ENCODE data around the gene RASAL2. TPM values are rescaled to one million over a fixed set of nuclear protein-coding genes. Genes with fewer than 3 reads are reported as not detected.
"Not testable (repeated sequence)": the region's sequence is repeated elsewhere in the genome, so short reads cannot be mapped to it uniquely, and the experiment has no call there.

Gene RASAL2
- total RNA-seq, 1 experiment from 2014 or later, result 5.3 TPM

DNA sequence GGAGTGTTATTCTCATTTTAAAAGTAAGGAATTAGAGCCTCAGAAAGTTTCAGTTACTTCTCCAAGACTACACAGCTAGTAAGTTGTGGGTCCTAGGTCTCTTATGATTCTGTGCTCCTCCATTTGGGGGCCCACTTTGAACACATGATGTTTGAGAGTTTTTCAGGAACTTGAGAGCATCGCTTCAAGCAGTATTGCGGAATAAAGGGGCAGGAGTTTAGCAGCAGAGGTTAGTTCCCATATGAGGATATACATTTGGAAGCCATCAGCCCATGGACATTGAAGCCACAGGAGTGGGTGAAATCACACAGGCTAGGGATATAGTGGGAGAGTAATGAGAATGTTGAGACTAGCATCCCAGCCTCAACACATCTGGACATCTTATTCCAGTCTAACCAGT is 143.2 kb downstream of the RASAL2 start:
- no peak for DNase-seq (ENCODE audit: low spot score)

DNA sequence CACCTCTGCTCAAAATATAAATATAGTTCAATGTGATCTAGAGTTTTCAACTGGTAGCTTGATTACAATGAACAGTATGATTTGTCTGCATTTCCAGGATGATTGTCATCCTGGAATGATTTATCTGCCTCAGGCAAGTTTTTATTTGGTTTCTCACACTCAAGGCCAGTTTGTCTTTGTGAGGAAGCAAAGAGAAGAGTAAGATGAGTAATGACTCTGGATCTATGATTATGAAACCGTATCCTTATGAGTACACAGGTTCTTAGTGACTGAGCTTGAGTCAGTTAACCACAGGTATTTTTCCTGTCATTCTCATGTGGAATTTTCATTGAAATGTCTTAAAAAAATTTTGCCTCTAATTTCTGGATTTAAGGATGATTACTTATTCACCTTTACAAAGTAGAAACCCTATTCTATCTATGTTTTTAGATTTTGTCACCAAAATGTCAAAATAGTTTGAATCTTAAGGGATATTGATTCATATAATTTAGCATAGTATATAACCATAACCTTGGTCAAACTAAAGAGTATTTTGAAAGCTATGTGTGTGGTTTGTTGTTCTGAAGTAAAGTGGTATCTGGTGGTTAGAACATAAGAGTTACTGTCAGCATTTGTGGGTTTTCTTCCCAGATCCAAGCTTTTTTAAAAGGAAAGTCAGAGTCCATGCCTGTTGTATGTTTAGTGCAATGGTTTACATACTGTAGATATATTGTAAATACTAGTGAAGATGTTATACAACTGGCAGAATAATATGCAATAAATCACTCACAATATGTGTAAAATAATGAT is 145.0 kb downstream of the RASAL2 start:
- DNase-seq (ENCODE audit: low spot score), result peak; percentile 92

DNA sequence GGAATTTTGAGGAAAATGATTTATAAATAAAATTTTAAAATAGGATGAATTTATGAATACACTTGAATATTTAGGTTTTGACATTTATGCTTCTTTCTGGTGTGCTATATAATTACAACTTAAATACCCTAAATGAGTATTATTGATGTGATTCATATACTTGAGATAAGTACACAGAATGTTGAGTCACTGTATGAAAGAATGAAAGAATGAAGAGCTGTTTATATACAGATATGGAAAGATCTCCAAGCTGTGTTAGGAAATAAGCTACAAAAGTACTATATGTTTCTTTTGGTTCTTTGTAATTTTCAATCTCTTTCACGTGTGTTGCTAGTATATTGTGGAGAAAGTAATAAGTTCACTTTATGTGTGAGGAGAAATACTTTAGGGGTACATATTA is 147.2 kb downstream of the RASAL2 start:
- DNase-seq (ENCODE audit: low spot score), result no peak

DNA sequence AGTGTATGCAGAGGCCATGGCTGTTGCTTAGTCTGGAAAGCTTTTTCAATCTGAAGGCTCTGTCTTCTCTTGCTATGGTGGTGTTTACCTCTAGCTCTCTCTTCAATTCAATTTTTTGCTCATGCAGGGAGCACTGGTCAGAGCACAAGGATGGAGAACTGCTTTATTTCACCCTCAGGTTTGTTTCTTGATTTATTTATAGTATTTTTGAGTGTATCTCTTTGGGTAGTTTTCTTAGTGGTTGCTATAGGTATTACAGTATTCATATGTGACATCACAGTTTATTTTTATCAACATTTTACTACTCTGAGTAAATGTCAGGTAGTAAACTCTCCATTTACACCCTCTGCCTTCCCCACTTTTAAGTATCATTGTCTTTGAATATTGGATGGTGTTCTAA is 147.9 kb downstream of the RASAL2 start:
- DNase-seq (ENCODE audit: low spot score), result no peak

DNA sequence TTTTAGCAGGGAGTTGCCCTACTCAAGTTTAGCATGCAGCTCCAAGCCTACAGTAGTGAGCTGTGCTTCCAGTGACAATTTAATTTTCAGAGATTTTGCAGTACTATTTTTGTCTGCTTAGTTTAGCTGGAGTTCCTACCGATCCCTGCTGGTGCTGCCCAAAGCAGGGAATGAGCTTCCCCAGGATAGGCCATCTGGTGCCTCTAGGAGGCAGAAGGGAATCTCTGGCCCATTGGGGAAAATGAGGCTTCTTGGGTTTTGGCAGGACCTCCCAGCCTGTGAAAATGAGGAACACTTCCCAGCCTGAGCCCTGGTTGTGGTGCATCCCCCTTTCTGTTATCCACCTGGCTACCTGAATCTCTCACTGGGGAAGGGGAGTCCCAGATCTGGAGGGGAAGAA is 149.2 kb downstream of the RASAL2 start:
- DNase-seq (ENCODE audit: low spot score), result no peak

DNA sequence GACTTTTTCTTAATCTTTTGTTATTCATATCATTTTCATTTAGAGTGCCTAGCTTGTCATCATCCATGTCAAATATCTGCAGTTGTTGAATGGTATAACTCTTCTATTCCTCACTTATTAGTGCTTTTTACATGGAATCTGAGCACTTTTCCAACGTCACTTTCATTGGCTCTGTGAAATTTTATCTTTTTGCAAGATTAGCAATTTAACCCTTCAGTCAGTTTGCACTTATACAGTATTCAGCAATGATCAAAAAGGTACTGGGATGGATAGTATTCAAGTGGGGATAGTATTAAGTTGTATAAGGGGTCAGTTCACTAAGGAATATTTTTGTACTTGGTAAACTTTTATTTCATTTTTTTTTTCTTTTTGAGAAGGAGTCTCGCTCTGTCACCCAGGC is 150.0 kb downstream of the RASAL2 start:
- no peak for DNase-seq (ENCODE audit: low spot score)

DNA sequence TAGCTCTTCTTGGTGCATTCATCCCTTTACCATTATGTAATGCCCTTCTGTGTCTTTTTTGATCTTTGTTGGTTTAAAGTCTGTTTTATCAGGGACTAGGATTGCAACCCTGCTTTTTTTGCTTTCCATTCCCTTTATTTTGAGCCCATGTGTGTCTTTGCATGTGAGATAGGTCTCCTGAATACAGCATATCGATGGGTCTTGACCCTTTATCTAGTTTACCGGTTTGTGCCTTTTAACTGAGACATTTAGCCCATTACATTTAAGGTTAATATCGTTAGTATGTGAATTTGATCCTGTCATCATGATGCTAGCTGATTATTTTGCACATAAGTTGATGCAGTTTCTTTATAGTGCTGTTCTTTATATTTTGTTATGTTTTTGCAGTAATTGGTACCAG is 154.4 kb downstream of the RASAL2 start:
- not testable (repeated sequence) for DNase-seq (ENCODE audit: low spot score)

DNA sequence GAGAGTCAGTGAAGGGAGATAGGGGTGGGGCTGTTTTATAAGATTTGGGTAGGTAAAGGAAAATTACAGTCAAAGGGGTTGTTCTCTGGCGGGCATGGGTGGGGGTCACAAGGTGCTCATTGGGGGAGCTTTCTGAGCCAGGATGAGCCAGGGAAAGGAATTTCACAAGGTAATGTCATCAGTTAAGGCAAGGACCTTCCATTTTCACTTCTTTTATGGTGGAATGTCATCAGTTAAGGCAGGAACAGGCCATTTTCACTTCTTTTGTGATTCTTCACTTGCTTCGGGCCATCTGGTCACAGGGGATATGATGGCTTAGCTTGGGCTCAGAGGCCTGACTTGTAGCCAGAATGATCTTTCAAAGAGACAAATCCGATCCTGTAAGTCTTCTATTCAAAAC is 159.7 kb downstream of the RASAL2 start:
- DNase-seq (ENCODE audit: low spot score), result not testable (repeated sequence)

DNA sequence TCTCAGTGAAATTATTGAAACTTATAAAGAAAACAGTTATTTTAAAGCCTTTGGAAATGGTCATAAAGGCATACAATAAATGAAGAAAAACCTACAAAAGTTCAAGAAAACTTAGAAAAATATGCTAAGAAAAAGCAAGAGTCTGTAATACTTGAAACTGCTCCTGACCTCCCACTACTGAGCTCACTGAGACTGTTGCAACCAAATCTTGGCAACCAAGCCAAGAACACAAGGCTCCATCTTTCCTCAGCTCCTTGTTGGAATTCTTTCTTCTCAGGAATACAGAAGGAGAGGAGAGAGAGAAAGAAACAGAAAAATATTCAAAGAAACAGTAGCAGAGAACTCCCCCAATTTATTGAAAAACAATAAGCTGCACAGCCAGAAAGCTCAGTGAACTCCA is 160.5 kb downstream of the RASAL2 start:
- no peak for DNase-seq (ENCODE audit: low spot score)

DNA sequence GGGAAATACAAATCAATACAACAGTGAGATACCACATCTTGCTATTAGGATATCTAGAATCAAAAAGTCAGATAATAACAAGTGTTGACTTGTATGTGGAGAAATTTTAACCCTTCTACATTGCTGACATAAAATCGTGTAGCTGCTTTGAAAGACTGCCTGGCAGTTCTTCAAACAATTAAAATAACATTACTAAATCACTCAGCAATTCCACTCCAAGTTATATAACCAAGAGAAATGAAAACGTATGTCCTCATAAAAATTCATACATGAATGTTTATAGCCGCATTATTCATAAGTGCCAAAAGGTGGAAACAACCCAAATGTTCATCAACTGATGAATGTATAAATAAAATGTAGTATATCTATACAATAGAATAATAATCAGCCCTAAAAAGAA is 164.6 kb downstream of the RASAL2 start:
- no peak for DNase-seq (ENCODE audit: low spot score)

DNA sequence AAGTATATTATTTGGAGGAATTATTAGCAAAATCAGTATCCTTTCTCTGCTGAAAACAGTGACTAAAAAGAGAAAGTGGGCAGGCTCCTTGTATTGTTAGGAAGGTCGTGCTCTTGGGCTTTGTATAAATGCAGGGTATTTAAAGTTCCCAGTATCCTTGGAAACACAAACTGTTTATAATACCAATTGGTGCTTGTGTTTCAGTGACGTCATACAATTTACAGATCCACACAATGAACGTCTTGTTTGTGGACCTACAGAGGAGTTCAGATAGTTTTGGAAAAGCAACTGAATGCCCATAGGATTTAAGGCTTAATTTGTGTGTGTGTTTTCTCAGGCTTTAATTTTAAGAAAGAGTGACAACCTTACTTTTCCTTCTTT is 168.2 kb downstream of the RASAL2 start:
- peak; percentile 65 for DNase-seq (ENCODE audit: low spot score)

DNA sequence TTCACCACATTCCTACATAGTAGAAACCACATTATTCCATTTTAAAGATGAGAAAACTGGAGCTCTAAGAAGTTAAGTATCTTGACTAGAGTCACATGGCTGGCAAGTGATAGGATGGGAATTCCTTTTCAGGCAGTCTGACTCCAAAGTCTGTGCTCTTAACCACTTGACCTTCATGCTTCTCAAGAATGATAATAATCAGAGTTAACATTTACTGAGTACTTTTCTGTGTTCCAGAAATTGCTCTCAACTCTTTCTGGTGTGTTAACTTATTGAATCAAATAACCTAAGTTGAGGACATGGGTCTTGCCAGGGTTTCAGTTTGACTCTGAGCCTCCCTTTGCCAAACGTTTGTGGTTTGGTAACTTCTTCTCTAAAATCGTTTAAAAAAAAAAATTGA is 169.4 kb downstream of the RASAL2 start:
- DNase-seq (ENCODE audit: low spot score), result no peak

DNA sequence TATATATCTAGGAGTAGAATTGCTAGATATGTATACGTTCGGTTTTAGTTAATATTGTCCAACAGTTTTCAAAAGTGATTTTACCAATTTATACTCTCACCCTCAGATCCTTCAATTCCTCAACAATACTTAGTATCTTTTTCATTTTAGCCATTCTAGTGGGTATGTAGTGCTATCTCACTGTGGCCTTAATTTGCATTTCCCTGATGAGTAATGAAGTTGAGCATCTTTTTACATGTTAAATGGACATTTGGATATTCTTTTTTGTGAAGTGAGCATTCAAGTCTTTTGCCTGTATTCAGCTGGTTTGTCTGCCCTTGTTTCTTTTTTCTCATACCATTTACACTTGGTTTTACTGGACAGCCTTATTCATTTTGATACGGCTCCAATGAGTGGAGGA is 172.2 kb downstream of the RASAL2 start:
- DNase-seq (ENCODE audit: low spot score), result no peak

DNA sequence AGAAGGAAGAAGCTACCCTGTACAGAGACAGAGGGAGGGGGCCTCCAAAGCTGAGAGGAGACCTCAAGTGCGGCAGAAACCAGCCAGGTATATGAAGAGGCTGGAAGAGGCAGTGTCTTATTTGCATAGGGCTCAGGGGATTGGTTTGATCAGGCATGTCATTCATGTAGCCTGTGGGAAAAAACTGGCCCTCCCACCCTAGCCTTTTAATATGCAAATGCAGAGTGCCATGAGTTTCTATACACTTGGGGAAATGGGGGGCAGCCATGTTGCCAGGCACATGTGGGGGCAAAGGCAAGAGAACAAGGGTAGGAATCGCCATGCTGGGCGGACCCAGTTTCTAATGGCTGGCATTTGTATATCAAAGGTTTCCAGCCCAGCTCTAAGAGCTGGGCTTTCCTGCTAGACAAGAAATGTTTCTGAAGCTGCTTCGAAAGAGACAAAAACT is 172.7 kb downstream of the RASAL2 start:
- DNase-seq (ENCODE audit: low spot score), result no peak

DNA sequence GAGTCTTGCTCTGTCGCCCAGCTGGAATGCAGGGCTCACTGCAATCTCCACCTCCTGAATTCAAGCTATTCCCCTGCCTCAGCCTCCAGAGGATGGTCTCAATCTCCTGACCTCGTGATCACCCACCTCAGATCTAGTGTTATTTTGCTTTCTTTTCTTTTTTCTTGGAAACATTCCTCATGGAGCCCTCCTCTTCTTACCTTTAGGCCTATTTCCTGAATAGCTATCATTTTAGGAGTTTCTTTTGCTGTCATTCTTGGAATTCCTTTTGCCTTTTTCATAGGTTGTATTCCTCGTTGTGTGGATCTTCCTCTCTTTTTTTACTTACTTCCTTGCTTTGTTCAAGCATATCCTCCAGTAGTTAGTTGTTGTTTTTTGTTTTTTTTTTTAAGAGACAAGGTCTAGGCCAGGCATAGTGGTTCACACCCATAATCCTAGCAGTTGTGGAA is 173.8 kb downstream of the RASAL2 start:
- no peak for DNase-seq (ENCODE audit: low spot score)

DNA sequence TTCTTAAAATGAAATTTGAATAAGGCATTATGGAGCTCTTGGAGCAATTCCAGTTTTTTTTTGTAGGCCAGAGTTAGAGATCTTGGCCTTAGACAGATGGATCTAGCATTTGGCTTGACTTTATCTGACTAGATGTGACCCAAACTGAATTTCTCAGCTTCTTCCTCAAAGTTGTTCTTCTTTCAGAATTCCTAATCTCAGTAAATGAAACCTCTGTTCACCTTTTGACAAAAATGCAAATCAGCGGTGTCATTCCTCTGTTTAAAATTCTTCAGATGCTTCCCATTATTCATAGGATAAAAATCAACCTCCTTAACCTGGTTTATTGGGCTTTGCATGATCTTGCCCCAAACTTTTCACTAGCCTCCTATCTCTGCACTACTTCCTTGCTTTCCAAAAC is 177.6 kb downstream of the RASAL2 start:
- no peak for DNase-seq (ENCODE audit: low spot score)

DNA sequence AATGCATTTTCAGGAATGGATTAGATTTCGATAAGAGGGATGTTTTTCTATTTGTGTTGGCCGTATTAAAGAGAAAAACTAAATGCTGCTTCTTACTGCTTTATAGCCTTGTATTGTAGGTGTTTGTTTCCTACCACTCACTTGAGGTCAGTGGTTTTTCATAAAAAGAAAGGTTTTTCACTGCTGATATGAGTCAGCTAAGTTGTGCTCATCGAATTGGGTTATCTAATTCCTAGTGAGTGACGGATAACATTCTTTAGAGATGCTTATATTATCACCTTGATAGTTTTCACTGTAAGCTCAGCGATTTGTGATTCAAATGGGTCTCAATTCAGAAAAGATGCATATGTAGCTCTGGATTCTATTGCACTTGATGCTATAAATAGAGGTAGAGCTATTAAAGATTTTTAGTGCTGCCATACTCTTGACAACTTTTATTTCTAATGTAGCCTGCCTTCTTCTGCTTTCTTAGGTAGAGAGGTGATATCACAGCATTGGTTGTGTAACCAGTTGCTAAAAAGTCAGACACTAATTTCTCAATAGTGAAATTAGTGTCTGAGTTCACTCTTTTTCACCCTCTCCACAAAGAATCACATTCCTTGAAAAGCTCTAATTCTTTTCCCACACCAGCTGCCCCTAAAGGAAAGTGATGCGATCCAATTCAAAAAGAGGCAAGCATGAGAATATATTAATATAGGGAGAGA is 180.0 kb downstream of the RASAL2 start:
- no peak for DNase-seq (ENCODE audit: low spot score)

DNA sequence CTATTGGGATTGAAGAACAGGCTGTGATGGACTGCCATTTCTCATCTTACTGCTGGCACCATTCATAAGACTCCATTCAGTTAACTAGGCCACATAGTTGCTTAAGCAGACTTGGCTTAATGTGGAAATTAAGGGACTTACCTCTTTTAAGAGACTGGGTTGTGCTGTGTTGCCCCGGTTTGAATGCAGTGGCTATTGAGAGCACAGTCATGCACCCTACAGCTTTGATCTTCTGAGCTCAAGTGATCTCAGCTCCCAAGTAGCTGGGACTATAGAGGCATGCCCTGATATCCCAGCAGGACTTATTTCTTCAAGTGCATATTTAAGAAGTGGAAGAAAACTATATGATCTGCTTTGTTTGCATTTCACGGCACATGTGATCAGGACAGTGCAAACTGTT is 181.1 kb downstream of the RASAL2 start:
- DNase-seq (ENCODE audit: low spot score), result no peak

DNA sequence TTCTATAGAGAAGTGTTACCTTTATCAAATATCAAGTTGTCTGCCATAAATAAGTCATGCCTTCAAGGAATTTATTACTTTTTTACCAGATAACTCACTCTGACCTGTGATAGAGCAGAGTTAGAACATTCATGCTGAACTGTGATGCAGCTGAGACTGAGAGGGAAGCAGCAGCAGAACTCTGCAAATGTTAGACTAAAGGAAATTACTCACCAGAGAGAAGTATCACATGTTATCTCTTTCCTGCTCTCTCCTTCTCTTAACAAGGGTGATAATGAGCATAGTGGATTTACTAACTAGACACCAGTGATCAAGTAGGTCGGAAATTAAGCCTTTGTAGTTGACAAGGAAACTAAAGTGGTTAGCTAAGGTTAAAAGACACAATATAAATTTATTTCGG is 181.6 kb downstream of the RASAL2 start:
- no peak for DNase-seq (ENCODE audit: low spot score)

DNA sequence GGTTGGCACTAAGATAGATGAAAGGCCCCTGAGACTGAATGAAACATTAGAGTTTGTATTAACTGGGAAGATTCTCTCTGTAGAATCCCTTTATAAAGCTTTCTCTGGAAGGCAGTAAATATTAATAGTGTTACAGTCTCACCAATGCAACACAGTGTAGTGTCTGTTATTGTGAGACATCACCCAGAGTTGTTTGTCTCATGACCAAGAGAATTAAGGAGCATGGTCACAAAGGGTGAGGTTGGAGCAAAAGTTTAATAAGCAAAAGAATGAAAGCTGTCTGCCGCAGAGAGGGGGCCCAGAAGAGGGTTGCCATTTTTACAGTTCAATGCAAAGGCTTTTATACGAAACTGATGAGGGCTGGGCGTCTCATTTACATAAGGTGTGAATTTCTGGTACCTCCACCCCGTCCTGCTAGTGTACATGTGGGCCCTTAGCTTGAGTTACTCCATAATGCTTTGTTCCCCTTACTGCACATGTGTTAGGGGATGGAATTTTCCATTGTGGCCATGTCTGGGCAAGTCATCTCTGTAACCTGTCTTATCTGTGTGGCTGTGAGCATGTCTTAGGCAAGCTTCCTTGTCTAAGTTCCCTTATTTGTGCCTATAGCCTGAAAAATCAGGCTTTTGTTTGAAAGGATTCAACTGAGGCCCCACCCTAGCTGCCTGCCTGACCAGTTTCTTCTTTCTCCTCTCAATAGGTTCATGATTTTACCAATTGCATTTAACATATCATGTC is 184.1 kb downstream of the RASAL2 start:
- DNase-seq (ENCODE audit: low spot score), result no peak

DNA sequence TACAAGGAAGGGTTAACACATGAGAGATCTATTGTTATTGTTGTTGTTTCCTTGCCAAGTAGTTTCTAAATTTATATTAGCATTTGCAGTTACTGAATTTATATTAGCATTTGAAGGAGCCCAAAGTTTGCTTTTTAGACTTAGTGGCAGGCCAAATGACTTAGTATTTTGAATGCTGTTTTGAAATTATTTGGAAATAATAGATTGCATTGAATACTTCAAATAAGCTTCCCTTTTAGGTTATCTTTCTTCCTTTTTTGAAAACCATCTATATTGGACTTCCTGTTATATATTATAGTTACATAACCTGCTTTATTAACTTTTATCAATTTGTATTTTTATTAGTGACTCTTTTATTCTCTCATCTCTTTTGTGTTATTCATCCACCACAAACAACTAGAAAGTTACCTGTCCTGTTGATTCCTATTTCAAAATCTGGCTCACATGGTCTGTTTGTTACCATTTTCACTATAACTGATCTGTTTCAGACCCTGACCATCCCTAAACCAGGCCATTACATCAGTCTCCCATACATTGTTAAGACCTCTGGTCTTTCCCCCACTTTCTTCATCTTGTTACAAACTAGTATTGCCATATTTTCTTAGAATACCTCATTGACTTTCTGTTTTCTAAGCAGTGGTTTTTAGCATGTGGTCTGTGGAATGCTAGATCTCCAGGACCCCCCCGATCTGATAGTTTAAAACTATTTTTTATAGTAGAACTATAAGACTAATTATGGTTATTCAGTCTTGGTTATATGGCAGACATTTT is 185.2 kb downstream of the RASAL2 start:
- DNase-seq (ENCODE audit: low spot score), result no peak

DNA sequence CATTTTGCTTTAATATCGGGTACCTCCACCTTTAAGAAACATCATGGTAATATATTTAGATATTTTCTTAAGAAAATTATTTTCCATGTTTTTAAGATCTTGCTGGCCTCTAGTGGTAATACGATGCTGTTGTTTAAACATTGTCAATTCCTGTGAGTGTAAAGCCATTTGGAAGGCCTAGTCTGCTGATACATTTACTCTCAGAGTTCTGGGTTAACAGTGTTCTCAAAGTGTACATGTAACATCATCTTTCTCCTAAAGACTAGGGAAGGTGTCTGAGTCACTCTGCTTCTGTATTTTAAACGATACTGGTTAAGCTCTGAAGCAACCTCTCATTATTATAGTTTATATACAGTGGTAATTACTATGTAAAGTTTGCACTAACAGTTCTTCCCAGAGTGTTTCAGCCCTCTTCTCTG is 189.1 kb downstream of the RASAL2 start:
- DNase-seq (ENCODE audit: low spot score), result peak; percentile 52
